Lower lobe of right lung (tissue), 2 donors: ENCODE data around the gene APOBR. TPM values are rescaled to one million over a fixed set of nuclear protein-coding genes. Genes with fewer than 3 reads are reported as not detected.
"Not testable (repeated sequence)": the region's sequence is repeated elsewhere in the genome, so short reads cannot be mapped to it uniquely, and the experiment has no call there.

Experiments
- ATAC-seq, 2 donors: fragments of 200-7000 bp; cut with Tn5 transposase; one replicate each; pipeline ENCODE4 v1.9.1; 2020 to 2022; ENCODE audit warnings: mild to moderate bottlenecking in 2 of 2, moderate library complexity in 2 of 2
- DNase-seq: peaks from one replicate; pipeline ENCODE4 v3.0.0-alpha.2; 2020
- H3K27ac ChIP-seq: fragments of 200-600 bp; one replicate; pipeline ENCODE4 v1.8.0; 2022
- H3K27me3 ChIP-seq: fragments of 200-600 bp; one replicate; pipeline ENCODE4 v1.8.0; 2022; ENCODE audit warnings: low read depth
- H3K36me3 ChIP-seq: fragments of 200-600 bp; one replicate; pipeline ENCODE4 v1.8.0; 2022; ENCODE audit warnings: mild to moderate bottlenecking
- H3K4me1 ChIP-seq: fragments of 200-600 bp; one replicate; pipeline ENCODE4 v1.8.0; 2022
- H3K4me3 ChIP-seq: fragments of 200-600 bp; one replicate; pipeline ENCODE4 v1.8.0; 2022; ENCODE audit warnings: mild to moderate bottlenecking
- H3K9me3 ChIP-seq: fragments of 200-600 bp; one replicate; pipeline ENCODE4 v1.8.0; 2022
- CTCF ChIP-seq: fragments of 200-600 bp; IDR thresholded peaks from one replicate; pipeline ENCODE4 v1.8.0; 2022; ENCODE audit warnings: antibody characterized with exemption, mild to moderate bottlenecking
- intact Hi-C: fragments of 100-400 bp; cut with DNase I; formaldehyde crosslinking; loops from one replicate; pipeline ENCODE4 v1.11.0; 2022
- total RNA-seq: library from RNA; stranded (reverse); fragmentation: NEBNext Ultra II Directional; extraction: Animal tissue kit (Norgen Biotek cat#: 25700); gene quantifications from one replicate; pipeline ENCODE4 v1.2.1, GENCODE V29; 2021
- donor health status: DM: no; HTN: yes; CAD: no; lungs with severe emphysema.

APOBR gene
- total RNA-seq, 1 donor from 2014 or later = 29.2 TPM

GRCh38 chr16:28497386-28497785 lies 2.9 kb downstream of the APOBR start:
- intact Hi-C loops = no loop called here
- TF ChIP-seq CTCF = no peak

DNA sequence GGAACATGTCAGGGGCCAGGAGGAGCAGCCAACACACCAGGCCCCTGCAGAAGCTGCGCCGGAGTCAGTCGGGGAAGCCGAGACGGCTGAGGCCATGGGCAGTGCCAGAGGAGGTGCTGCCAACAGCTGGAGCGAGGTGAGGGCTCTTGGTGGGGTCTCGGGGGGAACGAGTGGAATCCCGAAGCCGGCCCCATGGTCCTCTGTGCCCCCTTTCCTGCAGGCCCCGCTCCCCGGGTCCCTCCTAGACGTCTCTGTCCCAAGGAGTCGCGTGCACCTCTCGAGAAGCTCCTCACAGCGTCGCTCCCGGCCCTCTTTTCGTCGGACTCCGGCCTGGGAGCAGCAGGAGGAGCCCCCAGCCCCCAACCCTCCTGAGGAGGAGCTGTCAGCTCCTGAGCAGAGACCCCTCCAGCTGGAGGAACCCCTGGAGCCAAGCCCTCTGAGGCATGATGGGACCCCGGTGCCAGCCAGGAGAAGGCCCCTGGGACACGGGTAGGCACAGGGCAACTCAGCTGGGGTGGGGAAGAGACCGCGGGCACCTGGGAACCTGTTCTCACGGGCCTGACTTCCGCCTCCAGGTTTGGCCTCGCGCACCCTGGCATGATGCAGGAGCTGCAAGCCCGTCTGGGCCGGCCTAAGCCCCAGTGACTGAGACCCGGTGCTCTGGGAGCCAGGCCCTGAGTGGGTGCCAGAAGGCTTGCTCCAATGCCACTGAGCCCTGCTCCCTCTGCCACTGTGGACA lies 3.6 kb downstream of the APOBR start:
- no peak overlapping the region for H3K27ac ChIP-seq
- no peak for DNase-seq
- H3K4me3 ChIP-seq = no peak overlapping the region
- no peaks in the 10 kb centered on the region for H3K36me3 ChIP-seq
- H3K27me3 ChIP-seq = no peaks in the 10 kb centered on the region
- H3K9me3 ChIP-seq = no peaks in the 10 kb centered on the region
- H3K4me1 ChIP-seq = peaks cover 8% of the 10 kb centered on the region
- no peak for TF ChIP-seq CTCF
- ATAC-seq = no peak
- intact Hi-C loops = no loop called here

More at GRCh38 chr16:28497386-28497785, 2.9 kb downstream of the APOBR start:
- H3K9me3 ChIP-seq = no peaks in the 10 kb centered on the region
- H3K4me3 ChIP-seq = no peak overlapping the region
- H3K36me3 ChIP-seq = no peaks in the 10 kb centered on the region
- peaks cover 14% of the 10 kb centered on the region for H3K4me1 ChIP-seq
- ATAC-seq (no peak), DNase-seq (no peak)
- no peak overlapping the region for H3K27ac ChIP-seq
- no peaks in the 10 kb centered on the region for H3K27me3 ChIP-seq

DNA sequence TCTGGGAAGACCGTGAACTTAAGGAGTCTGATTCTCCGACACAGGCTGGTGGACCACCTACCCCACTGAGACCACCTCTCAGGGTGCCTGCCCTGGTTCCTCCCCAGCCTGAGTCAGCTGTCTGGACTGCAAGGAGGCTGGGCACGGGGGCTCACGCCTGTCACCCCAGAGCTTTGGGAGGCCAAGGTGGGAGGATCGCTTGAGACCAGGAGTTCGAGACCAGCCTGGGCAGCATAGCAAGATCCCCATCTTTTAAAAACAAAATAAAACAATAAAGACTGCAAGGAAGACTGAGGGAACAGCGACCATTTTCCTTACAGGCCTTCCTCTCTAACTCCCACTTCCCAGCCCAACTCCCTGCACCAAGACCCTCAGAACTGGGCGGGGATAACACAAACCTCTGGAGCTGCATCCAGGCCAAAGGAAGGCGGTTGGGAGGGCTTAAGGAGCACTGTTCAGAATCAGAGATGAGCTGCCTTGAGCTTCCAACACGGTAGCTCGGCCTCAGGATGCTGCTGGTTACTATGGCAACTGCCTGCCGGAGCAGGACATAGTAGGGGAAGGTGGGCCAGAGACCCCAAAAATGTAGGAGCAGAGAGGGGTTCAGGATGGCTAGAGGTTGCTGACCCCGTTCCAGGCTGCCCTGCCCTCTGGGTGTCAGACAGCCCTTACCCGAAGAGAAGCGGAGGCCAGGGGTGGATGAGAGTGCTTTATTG lies 4.4 kb downstream of the APOBR start:
- H3K36me3 ChIP-seq = no peaks in the 10 kb centered on the region
- no peaks in the 10 kb centered on the region for H3K27me3 ChIP-seq
- TF ChIP-seq CTCF = no peak
- ATAC-seq (no peak), DNase-seq (no peak)
- intact Hi-C loops = no loop called here
- H3K4me1 ChIP-seq = no peaks in the 10 kb centered on the region
- no peaks in the 10 kb centered on the region for H3K9me3 ChIP-seq
- no peak overlapping the region for H3K4me3 ChIP-seq
- H3K27ac ChIP-seq = no peak overlapping the region

DNA sequence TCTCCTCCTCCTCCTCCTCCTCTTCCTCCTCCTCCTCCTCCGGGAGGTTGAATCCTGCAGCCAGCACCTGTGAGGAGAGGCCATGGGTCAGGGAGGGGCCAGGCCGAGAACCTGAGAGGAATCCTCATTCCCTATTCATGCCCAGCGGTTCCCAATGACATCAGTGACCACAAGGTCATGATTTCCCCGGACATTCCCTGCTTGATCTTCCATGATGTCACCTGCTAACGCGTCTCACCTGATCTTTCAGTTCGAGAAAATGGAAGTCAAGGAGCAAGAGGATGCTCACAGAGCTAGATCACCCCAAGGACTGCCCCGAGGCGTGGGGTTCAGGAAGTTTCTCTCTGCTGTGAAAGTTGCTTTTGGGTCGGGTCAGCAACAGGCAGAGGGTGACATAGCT lies 5.4 kb downstream of the APOBR start:
- ATAC-seq (no peak), DNase-seq (no peak)
- Histone ChIP-seq H3K27ac (no peak overlapping the region), H3K4me1 (no peaks in the 10 kb centered on the region), H3K9me3 (no peaks in the 10 kb centered on the region), H3K27me3 (no peaks in the 10 kb centered on the region), H3K4me3 (no peak overlapping the region), H3K36me3 (no peaks in the 10 kb centered on the region)
- TF ChIP-seq CTCF = no peak
- intact Hi-C loops = no loop called here

DNA sequence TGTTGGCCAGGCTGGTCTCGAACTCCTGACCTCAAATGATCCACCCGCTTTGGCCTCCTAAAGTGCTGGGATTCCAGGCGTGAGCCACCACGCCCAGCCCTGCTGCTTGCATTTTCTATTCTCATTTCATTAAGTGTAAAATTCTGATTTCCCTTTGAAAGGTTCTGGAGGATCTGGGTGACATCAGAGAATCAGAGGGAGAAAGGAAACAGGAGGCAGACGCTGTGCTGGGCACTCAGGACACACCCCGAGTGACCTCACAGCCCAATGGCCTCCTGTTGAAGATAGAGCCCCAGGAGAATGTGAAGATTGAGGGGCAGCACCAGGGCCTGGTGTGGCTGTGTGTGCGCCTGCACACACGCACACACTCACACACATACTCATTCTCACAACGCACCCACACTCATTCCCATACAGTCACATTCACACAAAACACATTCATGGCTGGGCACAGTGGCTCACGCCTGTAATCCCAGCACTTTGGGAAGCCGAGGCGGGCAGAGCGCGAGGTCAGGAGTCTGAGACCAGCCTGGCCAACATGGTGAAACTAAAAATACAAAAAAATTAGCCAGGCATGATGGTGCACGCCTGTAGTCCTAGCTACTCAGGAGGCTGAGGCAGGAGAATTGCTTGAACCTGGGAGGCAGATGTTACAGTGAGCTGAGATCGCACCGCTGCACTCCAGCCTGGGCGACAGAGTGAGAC lies 6.2 kb downstream of the APOBR start:
- ATAC-seq, H3K36me3 ChIP-seq, H3K27me3 ChIP-seq, H3K27ac ChIP-seq, H3K4me3 ChIP-seq, H3K4me1 ChIP-seq, intact Hi-C loops, H3K9me3 ChIP-seq, DNase-seq: not testable (repeated sequence)
